ENCODE results near the gene IP6K3.

IP6K3 gene

GRCh38 chr6:33676416-33677142, 70.1 kb downstream of the IP6K3 start:
- no peak for DNase-seq (ENCODE audit: low read depth, low spot score)
- no peak overlapping the region for H3K27ac ChIP-seq
- TF ChIP-seq POLR2AphosphoS5 (IDR thresholded peaks at IDR 0.05; ENCODE audit: borderline replicate concordance, low read depth, low read length) (no peak), FOXP2 (optimal IDR thresholded peaks at IDR 0.05; ENCODE audit: control extremely low read depth, extremely low read length, insufficient read depth) (no peak)
- H3K36me3 ChIP-seq (ENCODE audit: insufficient read depth, low read length): peaks cover 39% of the 10 kb centered on the region; the same call in 1 of the 2 replicates
- H3K9me3 ChIP-seq (ENCODE audit: low read depth, low read length): no peaks in the 10 kb centered on the region
- H3K9ac ChIP-seq (ENCODE audit: insufficient read length): no peak overlapping the region
- H3K4me3 ChIP-seq: no peak overlapping the region

GRCh38 chr6:33675968-33676367, 70.7 kb downstream of the IP6K3 start:
- H3K9ac ChIP-seq (ENCODE audit: insufficient read length): no peak overlapping the region
- no peaks in the 10 kb centered on the region for H3K9me3 ChIP-seq (ENCODE audit: low read depth, low read length)
- peaks cover 43% of the 10 kb centered on the region; the same call in 1 of the 2 replicates for H3K36me3 ChIP-seq (ENCODE audit: insufficient read depth, low read length)
- no peak overlapping the region for H3K27ac ChIP-seq
- DNase-seq (ENCODE audit: low read depth, low spot score): no peak
- TF ChIP-seq POLR2AphosphoS5 (IDR thresholded peaks at IDR 0.05; ENCODE audit: borderline replicate concordance, low read depth, low read length) (no peak), FOXP2 (optimal IDR thresholded peaks at IDR 0.05; ENCODE audit: control extremely low read depth, extremely low read length, insufficient read depth) (no peak), EZH2 (IDR thresholded peaks at IDR 0.05) (no peak)
- H3K4me3 ChIP-seq: no peak overlapping the region

DNA sequence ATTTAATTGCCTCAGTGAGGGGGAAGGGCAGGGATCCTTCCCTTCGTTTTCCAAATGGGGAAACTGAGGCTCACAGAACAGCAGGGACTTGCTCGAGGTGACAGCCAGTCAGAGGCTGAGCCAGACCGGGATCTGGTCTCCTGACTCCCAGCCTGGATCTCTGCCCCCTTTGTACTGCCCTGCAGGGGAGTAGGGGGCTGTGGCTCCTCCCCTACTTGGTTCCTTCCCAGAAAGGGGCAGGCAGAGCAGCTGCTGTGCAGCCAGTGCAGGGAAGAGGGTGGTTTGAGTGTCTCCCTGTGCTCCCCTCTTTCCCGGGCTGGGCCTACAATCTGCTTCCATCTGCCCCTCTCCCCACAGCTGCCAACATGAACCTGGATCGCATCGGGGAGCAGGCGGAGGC, 72.9 kb downstream of the IP6K3 start:
- H3K36me3 ChIP-seq (ENCODE audit: insufficient read depth, low read length): peaks cover 43% of the 10 kb centered on the region; the same call in 1 of the 2 replicates
- no peak for TF ChIP-seq FOXP2 (optimal IDR thresholded peaks at IDR 0.05; ENCODE audit: control extremely low read depth, extremely low read length, insufficient read depth)
- H3K9ac ChIP-seq (ENCODE audit: insufficient read length): no peak overlapping the region
- no peak overlapping the region for H3K27ac ChIP-seq
- no peak overlapping the region for H3K4me3 ChIP-seq
- H3K9me3 ChIP-seq (ENCODE audit: low read depth, low read length): no peaks in the 10 kb centered on the region
- DNase-seq (ENCODE audit: low read depth, low spot score): no peak

DNA sequence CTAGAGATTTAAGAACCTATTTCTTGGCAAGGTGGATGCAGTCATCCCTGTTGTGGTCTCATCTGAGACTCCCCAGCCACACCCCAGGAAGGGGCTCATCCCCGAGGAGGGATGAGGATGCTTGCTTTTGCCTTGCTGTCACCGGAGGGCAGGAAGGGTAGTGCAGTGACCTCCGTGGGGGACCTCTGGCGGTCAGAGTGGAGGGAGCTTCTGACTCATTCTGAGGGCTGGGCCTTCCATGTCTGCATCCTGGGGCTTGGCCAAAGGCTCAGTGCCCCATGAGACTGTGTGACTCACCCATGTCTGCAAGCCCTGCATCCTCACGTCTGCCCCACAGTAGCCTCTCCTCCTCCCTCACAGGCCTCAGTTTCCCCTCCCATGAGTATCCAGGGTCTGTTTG, 73.9 kb downstream of the IP6K3 start:
- Histone ChIP-seq H3K9me3 (ENCODE audit: low read depth, low read length) (no peaks in the 10 kb centered on the region), H3K27ac (no peak overlapping the region), H3K4me3 (no peak overlapping the region), H3K36me3 (ENCODE audit: insufficient read depth, low read length) (peaks cover 43% of the 10 kb centered on the region; the same call in 1 of the 2 replicates), H3K9ac (ENCODE audit: insufficient read length) (no peak overlapping the region)
- TF ChIP-seq POLR2AphosphoS5 (IDR thresholded peaks at IDR 0.05; ENCODE audit: borderline replicate concordance, low read depth, low read length): no peak
- no peak for TF ChIP-seq FOXP2 (optimal IDR thresholded peaks at IDR 0.05; ENCODE audit: control extremely low read depth, extremely low read length, insufficient read depth)
- TF ChIP-seq EZH2 (IDR thresholded peaks at IDR 0.05): no peak
- no peak for DNase-seq (ENCODE audit: low read depth, low spot score)

GRCh38 chr6:33671744-33672072, 75.0 kb downstream of the IP6K3 start:
- no peak for TF ChIP-seq FOXP2 (optimal IDR thresholded peaks at IDR 0.05; ENCODE audit: control extremely low read depth, extremely low read length, insufficient read depth)
- TF ChIP-seq POLR2AphosphoS5 (IDR thresholded peaks at IDR 0.05; ENCODE audit: borderline replicate concordance, low read depth, low read length): no peak
- TF ChIP-seq EZH2 (IDR thresholded peaks at IDR 0.05): no peak
- no peak for DNase-seq (ENCODE audit: low read depth, low spot score)
- Histone ChIP-seq H3K27ac (no peak overlapping the region), H3K9ac (ENCODE audit: insufficient read length) (no peak overlapping the region), H3K36me3 (ENCODE audit: insufficient read depth, low read length) (peaks cover 43% of the 10 kb centered on the region; the same call in 1 of the 2 replicates), H3K4me3 (no peak overlapping the region), H3K9me3 (ENCODE audit: low read depth, low read length) (no peaks in the 10 kb centered on the region)
